ENCODE data around the gene NBEAL2.

The NBEAL2 gene

DNA sequence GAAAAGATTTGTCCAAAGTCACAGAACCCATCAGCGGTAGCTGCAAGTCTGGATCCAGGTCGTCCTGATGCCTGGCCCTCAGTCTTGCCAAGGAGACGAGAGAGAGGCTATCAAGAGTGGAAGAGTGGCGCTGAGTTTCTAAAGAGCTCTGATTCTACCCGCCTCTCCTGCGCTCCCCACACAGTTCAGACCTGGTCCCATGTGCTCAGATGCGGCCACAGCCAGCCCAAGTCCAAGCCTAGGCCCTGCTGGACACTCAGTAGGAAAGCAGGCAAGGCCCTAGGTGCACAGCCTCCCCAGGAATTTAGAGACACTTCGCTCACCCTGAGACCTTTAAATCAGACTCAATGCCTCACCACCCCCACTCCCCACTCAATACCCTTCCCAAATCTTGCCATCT, 35.3 kb upstream of the NBEAL2 start:
- no peak for DNase-seq

DNA sequence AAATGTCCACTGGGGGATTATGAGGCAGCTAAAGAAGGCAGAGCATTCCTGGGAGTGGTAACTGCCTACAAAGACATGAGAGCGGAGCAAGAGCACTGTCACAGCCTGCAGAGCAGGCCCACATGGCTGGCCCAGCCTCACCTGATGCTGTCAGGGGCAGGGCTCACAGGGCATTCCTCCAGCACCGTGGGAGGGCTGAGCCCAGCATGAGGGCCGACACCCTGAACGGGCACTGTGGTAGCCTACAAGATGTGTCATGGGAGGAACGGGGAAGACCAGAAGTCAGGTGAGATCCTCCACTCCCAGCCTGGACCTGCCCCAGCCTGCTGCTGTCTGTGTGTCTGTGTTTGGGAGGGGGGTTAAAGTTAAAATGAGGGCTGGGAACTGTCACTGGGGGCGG, 33.0 kb upstream of the NBEAL2 start:
- DNase-seq: no peak

DNA sequence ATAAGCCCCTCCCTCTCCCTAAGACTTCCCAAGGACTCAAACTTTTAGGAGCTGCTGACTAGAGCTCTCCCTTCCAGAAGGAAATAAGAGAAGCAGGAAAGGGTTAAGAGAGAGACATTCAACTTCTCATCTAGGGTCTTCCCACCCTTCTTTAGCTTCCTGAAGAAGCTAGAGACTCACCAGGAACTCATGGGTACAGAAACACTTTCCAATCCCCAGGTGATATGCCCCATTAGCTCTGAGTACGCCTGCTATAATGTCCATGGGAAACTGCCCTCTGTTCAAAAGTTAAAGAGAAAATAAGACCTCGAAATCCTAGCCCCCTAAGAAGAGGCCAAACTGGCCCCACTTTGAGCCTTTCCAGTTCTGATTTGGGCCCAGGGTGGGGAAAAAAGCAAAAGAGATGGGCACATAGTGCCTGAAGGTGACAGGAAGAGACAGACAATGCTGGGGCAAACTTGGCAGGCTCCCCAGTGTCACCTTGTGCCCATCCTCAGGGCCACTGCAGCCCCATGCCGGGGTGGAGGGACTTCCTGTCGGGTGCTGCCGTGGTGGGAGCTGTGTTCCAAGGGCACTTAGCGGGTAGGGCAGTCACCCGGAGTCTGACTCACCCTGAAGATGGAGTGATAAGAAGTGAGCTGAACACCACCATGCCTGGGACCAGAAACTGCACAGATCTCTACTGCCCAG, 32.5 kb upstream of the NBEAL2 start:
- no peak for DNase-seq

DNA sequence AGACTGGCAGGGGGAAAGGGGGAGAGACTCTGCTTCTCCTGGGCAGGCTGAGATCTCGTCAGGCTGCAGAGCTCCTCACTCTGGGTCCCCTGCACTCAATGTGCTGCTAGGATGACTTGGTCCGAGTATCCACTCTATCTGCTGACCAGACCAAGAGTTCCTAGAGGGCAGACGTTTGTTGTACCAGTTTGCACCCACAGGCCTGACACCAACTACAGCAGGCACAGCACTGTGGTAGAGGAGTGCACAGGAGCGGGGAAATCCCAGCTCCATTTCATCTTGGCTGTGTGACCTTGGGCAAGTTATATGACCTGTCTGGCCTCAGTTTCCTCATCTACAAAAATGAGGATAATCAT, 31.9 kb upstream of the NBEAL2 start:
- no peak for DNase-seq

DNA sequence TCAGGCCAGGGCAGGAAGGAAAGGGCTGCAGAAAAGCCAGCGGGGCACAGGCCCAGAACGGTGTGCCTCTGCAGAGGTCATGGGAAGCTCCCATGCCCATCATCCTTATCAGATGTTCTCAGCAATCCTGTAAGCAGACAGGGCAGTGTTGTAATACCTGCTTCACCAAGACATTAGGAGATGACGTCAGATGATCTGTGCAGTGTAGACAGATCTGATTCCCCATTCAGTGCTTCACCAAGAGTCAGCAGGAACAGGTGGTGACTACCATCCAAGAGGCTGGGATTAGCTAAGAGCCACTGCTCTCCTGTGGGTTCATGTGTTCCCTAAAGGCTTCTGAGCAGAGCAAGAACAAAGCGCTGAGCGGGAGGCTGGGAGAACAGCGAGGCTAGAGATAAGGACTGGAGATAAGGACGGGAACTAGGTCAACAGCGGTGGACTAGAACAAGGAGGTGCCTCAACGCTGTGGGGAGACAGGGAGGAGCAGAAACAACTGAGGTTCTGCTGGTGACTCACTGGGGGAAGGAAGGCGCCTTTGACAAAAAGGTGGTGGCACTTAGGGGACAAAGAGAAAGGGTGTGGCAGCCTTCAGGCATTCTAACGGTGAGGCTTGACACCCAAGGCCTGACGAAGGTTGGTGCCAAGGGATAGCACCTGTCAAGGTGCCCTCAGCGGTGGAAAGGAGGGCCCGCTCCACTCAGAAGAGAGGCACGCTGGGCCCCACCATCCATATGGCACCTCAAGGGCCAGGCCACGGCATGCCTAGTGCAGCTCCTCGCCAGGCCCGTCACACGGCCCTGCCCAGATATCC, 31.3 kb upstream of the NBEAL2 start:
- DNase-seq: no peak

DNA sequence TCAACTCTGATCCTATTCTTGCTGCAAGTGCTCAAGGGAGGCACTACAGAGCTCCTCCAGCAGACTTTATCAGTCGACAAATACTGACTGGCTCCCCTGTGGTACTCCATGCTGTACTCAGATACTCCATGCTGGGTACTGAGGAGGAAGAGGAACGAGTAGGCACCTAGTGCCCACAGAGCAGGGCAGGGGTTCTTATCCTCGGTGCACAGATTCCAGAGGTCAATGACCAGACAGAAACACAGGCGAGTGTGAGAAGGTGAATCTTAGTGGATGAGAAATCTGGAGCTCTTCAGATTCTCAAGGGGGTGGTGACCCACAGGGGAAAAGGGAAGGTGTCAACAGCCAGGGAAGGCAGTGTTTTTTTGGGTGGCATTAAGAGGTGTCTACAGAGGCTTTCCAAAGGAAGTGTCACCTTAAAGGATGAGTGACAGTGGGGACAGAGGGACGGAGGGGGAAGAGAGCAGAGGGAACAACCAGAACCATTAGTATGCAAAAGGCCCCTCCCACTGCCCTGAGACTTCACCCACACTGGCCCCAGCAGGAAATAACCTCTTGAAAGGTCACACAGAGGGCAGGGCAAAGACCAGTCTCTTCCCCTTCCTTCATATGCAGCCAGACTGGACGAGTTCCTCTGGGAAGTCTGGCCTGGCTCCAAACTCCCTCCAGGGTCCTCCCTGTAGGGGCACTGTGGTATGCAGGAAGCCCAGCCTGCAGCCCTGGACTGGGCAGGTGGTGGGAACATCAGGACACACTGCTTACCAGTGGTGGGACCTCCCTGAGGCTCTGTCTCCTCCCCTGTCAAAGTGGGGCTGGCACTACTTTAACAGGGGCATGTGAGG, 30.4 kb upstream of the NBEAL2 start:
- DNase-seq: no peak

DNA sequence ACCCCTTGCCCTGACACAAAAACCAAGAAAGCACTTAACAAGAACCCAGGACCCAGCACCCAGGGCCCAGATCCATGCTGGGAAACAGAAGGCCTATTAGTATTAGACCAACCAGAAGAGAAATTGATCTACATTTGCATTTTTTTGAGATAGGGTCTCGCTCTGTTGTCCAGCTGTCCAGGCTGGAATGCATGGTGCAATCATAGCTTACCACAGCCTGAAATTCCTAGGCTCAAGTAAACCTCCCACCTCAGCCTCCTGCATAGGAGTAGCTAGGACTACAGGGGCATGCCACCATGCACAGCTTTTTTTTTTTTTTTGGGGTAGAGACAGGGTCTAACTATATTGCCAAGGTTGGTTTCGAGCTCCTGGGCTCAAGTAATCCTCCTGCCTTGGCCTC, 29.3 kb upstream of the NBEAL2 start:
- no peak for DNase-seq

DNA sequence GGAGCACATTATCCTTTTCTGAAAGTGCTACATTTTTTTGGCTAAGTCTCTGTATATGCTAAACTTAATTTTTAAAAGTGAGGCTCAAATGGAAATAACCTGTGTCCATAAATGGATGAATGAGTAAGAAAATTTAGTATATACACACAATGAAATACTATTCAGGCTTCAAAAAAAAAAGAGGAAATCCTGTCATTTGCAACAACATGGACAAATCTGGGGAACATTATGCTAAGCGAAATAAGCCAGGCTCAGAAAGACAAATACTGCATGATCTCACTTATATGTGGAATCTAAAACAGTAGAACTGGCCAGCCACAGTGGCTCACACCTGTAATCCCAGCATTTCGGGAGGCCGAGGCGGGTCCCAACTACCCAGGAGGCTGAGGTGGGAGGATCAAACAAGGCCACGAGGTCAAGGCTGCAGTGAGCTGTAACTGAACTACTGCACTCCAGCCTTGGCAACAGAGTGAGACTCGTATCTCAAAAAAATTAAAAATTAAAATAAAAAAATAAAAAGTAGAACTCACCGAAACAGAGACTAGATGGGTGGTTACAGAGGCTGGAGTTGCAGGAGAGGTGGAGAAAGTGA, 28.7 kb upstream of the NBEAL2 start:
- no peak for DNase-seq

DNA sequence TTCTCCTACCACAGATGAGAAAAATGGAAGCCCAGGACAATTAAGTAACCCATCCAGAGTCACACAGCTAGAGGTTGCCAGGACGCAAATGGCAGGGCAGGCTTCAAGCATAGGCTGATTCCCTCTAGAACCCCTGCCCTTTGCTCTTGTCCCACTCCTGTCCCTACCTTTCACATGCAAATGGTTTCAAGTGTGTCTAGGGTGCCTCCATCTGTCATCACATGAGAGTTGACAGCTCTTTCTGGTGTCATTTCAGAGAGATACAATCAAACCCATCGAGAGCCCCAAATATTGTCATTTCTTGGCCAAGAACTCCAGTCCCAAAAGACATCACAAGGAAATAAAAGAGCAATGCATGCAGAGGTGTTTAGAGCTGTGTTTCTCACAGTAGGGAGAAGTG, 26.7 kb upstream of the NBEAL2 start:
- DNase-seq: no peak

DNA sequence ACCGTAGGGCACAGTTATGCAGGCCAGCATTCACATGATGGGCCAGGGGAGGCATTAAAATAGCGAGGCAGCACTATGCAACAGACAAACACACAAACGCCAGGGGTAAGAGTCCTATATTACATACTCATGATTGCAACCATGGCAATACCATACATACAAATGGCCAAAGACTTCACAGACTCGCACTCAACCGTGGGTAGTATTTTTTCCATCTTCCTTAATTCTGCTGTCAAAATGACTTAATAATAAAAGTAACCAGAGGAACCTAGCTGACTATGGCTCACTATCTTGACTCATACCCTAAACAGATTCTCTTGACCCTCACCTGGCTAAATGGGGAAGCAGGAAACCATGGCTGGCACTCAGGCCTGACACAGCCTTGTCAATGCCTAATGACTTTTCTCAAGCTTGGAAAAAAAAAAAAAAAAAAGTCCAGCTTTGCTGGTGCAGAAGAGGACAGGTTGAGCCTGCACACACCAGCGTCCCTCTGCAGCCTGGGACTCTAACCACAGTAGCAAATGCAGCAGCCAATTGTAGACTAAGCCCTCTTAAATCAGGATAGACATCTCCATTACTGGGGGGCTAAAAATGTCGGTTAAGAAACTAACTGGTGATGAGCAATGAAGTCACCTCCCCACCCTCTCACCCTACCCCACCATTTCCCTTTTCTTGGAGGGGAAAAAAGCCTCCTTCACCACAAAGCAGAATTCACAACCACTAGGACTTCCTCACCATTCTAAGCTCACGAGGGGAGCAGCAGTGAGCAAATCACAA, 26.0 kb upstream of the NBEAL2 start:
- no peak for DNase-seq

DNA sequence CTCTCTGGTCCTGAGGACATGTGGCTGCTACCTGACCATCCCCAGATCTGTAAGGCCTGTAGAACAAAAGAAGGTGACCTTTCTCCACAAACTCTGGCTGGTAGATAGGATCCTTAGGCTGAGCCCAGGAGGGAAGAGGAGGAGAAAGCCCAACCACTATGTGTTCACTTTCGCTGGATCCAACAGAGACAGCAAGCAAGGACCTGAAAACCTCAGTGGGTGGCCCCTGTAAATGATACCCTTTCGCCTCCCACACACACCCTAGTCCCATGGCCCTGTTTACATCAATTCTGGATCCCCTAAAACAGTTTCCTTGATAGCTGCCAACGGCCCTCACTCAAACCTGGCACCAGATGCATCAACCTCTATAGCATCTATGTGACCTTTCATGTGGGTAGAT, 25.3 kb upstream of the NBEAL2 start:
- DNase-seq: no peak

DNA sequence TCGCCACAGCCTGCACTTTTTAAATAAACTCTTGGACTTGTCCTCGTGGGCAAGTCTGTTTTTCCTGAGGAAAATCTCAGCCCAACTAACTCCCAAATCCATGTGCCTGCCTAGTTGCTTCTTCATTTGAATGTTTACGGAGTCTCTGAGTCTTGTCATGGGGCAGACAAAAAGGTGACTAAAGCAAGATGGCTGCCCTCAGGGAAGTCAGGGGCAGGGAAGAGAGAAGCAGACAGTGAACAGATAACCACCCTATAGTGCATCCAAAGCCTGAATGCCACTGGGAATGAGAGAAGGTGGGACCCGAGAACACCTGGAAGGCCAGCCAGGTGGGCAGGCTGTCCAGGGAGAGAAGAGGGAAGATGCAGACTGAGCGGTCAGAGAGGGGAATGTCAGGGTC, 24.3 kb upstream of the NBEAL2 start:
- DNase-seq: no peak

DNA sequence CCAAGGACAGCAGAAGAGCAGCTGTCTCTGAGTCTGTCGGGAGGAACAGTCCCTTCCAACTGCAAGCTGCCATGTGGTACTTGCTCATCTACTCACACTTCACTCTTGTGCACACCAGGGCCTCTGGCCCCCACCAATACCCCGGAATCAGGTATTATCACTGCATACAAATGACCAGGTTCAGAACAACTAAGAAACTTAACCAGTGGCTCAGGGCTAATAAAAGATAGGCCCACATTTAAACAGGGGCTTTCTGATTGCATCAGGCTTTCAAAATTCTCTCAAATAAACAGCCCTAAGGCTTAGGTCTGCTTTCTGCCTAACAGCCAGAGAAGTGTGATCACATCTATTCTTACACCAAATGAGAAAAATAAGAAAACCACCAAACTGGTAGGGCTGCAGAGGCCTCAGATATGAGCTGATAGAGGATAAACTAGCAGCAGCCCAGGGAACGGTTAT, 23.6 kb upstream of the NBEAL2 start:
- DNase-seq: no peak

DNA sequence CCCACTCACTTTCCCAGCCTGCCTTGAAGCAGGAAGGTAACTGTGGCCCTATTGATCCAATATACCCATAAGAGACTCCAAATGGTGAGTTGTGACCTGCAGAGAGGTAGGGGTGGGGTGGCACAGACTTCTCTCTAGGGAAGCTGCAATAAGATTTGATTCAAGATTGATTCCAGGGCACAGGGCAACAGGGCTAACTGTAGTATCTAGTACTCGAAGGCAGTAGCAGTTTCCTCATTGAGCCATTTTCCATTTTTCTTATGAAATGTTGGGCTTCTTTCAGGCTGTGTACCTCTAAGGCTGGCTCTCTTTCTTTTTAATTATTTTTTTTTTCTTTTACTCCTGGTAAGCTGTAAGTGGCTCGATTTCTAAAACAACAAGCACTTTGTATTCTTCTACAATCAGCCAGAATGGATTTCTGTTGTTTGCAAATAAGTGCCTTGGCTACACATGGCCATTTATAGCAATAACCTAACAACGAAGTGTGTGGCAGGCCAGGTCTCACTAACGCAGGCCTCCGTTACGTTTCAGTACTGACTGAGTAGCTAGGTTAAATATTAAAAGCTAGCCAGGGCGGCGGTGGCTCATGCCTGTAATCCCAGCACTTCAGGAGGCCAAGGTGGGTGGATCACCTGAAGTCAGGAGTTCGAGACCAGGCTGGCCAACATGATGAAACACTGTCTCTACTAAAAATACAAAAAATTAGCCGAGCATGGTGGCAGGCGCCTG, 22.2 kb upstream of the NBEAL2 start:
- no peak for DNase-seq

DNA sequence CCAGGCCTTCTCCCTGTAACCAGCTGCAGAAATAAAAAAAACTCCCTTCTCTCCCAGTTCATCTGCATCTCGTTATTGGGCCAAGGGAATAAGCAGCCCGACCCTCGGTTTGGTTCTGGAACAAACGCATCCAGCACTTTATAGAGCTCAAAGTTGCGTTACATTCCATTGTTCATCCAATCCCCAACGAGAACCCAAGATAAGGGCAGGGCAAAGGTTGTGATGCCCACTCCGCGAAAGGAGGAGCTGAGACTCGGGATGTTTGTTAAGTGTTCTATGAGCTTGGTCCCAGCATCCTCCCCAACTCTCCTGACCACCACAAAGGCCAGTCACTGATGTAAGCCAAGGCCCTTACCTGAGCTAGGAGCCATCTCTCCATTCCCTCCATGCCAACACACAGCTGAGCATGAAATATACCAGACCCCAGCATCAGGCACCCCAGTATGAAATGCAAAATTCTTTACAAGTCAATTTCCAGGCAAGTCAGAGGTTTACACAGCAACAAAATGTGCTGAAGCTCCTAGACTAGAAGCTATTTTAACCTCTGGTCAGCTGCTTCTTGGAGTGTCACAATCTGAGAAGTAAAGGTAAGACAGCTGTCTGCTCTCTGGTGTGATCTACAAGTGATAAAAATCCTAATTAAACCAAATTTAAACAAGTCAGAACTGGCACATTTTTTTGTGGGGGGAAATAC, 20.9 kb upstream of the NBEAL2 start:
- no peak for DNase-seq

DNA sequence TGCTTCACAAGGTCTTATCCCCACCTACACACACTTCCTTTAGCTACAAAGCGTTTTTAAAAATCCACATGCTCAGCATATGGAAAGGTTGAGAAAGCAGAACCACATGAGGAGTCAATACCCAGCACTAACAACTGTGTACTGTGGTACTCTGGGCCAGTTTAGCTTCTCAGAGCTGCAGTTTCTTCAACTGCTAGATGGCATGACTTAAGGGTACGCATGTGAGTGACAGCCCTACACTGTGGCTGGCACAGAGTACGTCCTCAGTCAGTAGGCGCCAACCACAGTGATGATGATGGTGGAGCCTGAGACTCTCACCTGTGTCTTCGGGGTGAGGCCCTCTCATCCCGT, 20.3 kb upstream of the NBEAL2 start:
- DNase-seq: no peak

DNA sequence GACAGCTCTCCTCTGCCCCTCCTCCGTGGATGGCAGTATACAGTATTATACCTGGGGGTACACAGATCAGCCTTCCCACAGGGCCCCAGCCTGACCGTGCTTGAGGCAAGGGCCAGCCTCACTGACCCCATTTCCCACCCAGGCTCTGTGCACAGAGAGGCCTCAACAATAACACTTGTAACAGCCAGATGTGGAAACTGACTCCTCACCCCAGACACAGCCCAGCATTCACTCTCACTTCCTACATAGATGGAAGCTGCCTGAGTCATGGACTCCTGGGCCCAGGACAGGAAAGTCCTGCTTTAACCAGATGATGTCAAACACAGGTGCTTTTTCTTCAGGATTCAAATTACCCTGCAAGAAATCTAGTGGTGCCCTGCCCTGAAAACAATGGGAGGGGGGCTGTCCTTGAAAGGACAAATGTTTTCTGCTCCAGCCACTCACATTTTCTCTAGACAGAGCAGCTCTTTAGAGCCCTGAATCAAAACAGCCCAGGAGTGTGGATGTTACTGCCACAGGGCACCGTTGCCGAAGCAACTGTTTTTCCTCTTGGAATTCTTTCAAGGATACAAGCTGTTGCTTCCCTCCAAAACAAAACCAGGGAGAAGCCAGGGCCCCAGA, 19.3 kb upstream of the NBEAL2 start:
- peak in 2 of 58 donors; percentile 8 to 18 for DNase-seq

DNA sequence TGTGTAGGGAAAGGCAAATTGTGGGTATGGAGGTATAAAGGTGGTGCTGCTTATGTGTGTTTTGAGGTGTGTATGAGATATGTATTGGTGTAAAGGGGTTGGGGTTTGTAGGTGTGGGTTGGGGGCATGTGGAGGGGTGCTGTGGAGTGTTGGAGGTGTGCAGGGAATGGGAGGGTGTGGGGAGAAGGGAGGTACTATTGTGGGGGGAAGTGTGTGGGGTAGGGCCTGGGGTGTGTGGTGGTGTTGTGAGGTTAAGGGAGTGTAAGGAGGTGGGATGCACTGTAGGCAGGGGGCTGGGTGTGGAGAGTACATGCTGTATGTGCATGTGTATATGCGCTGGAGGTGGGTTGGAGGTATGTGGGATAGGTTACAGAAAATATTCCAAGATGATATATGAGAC, 18.6 kb upstream of the NBEAL2 start:
- no peak for DNase-seq

DNA sequence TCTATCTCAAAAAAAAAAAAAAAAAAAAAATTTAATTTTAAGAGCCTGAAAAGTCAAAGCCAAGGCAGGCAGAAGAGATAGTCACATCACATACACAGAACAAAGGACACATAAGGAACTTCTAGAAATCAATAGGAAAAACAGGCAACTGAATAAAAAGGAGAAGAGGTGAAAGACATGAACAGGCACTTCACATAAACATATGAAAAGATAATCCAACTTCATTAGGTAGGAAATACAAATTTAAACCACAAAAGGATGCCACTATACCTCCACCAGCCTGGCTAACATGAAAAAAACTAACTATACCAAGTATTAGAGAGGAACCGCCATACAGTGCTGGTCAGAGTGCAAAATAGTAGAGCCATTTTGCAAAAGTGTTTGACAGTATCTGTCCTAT, 17.0 kb upstream of the NBEAL2 start:
- no peak for DNase-seq

Data from anterior cingulate cortex (tissue), 58 donors.